ENCODE data around the gene NPEPPS.

NPEPPS gene

GRCh38 chr17:47669081-47669480, 138.2 kb downstream of the NPEPPS start:
- DNase-seq, result no peak

GRCh38 chr17:47670064-47670463, 139.2 kb downstream of the NPEPPS start:
- peak in 1 of 2 donors; percentile 25 for DNase-seq

Data from CD4-positive, alpha-beta T cell treated with Interferon alpha-2 for 1 hour (primary cell).